DLD1 (cell line): ENCODE data around the gene OTUD3.

Source experiments
- in situ Hi-C: cut with HindIII; loops from 2 replicates; pipeline ENCODE4 v1.10.0; 2017; ENCODE audit warnings: low sequenced_read_pairs

Gene OTUD3

DNA sequence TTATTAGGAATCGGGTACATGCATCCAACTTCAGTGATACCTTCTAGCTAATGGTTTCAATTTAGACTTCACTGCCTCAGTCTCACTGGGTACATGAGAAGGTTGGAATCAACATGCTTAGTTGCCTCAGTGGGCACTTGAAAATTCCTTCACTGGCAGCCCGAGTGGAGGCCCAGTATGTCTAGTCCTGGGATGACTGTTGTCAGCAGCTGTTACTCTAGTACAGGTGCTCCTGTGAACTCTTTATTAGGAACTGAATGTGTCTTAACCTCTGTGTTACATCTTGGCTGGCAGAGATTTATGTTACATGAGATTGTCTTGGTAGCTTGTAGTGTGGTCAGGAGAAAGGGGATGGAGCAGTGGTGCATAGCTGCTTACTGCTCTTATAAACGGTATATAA, 27.8 kb downstream of the OTUD3 start:
- in situ Hi-C loops: no loop called here

DNA sequence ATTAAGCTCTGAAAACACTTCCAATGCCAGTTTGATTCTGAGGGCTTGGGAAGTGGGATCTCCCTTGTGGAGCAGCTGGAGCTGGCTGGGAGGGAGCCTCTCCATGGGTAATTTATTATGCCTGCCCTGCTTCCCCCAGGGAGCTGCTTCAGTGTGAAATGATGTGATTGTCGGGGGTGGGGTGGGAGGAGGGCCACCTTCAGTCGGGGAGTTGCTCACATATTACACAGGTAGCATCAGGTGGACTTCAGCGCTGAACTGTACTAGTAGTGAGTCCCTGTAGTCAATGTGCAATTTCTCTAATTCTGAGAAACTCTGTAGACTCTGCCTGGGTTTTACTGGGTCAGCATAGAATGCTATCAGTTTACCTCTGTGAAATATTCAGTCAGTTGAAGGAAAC, 28.5 kb downstream of the OTUD3 start:
- in situ Hi-C loops: no loop called here

DNA sequence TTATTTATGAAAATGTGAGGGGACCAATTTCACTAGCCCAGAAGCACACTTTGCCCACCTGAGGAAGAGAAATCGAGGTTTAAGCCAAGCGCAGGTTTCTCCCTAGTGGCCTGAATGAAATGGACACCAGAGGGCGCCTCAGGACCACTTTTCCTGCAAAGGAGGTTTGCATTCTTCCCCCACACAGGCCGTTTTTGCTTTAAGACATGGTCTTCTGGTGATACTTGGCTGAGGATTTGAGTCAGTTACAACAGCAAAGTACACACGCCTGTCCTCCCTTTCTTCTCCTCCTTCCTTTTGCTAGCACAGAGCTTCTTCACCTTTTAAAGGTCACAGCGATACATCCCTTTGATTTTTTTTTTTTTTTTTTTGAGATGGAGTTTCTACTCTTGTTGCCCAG, 35.9 kb downstream of the OTUD3 start:
- in situ Hi-C loops: no loop called here

DNA sequence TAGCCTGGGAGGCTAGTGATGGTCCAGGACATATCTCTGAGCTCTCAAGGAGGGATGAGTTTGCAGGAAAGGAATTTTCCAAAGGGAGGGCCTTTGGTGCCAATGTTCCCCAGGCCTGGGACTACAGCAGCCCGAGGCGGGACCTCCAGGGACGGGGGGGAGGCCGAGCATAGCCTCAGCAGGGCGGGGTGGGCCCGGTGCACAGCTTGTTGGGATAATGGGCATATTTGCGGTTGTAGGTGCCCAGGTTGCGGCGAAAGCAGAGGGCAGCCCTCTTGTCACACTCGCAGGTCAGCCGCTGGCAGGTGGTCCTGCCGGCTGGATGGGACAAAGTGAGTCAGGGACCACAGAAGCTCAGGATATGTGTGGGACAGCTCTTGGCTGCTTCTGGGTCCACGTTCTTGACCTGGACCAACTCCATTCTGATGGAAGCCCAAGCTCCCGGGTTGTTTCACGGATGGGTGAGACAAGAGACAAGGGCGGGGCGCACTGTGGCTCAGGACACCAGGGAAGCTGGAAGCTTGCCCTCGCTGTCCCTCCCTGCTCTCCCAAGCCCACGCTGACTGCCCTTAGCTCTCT, 38.0 kb downstream of the OTUD3 start:
- in situ Hi-C loops: no loop called here

DNA sequence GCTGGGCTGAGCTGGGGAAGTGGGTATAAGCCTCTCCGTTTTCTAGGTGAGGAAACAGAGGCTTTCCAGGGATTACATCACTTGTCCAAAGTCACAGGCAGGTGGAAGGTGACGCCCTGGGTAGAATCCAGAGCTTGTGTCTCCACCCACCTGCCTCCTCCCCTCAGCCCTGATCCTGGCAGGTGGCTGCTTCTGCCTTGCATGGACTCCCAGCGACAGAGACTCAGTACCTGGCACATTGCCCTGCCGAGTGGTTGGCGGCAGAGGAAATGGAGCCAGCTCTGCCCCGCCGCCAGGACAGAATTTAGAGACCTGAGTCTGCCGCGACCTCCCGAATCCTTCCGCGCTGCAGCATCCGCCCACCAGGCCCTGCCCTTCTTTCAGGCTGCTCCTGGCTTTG, 39.1 kb downstream of the OTUD3 start:
- in situ Hi-C loops: no loop called here

DNA sequence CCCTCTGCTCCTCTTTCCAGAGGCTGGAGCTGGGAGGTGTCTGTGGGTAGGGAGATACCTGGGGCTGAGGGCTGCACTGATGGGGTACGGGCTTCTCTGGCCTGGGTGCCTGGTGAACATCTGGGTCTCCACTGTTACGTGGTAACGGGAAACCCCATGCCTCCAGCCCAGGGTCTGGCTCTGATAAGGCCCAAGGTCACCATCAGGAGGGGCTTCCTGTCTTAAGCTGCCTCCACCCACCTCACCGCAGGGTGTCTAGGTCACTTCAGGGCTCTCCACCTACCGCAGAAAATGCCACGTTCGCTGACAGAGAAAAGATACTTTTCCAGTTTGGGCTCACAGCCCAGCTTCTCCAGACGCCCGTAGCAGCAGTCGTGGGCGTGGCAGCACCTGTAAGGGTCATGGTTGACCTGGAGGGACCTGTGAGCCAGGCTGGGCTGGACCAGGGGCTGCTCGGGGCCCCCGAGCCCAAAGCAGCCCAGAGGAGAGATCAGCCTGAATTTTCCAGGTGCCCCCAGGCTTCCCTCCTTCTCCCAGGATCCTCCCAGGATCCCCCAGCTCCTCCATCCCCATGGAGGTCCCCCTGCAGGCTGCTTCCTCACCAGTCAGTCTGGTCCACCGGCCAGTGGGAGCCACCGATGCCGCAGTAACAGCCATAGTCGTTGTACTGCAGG, 40.0 kb downstream of the OTUD3 start:
- in situ Hi-C loops: no loop called here

DNA sequence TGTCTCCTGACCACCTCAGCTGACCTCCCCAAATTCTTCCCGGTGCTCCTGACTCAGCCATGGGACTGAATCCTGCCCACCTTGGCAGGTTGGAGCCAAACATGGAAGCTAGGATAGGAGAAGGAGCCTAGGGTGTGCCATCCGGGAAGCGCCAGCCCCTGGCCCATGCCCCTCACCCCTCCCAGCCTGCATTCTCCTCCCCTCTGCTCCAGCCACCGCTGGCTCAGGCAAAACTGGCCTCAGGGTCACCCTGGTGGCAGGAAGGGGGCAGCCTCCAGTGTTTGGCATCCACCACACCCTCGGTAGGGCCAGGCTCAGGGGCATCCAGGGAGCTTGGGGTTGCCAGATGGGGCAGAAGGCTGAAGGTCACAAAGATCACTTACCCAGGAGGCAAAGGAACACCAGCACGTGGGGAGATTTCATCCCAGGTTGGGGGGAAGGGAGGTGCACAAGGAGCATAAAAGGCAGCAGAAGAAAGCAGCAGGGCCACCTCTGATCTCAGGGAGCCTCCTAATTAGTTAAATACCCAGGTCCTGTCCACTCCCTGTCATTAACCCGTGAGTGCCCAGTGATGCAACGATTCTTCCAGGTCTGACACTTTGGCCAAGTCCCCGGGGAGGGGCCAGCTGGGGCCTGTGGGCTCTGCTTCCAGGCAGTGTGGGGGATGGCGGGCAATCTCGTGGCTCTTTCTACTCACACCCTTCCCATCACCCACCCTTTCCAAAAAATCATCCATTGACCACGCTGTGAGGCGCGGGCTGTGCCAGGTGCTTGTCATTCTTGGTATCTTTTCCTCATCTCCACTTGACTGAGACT, 41.1 kb downstream of the OTUD3 start, which contains the start of gene PLA2G2E:
PLA2G2E (minus strand) TSS at position 481 of the 816 bp plus-strand sequence; CDS start at position 423, 58 bp downstream.
- in situ Hi-C loops: no loop called here

DNA sequence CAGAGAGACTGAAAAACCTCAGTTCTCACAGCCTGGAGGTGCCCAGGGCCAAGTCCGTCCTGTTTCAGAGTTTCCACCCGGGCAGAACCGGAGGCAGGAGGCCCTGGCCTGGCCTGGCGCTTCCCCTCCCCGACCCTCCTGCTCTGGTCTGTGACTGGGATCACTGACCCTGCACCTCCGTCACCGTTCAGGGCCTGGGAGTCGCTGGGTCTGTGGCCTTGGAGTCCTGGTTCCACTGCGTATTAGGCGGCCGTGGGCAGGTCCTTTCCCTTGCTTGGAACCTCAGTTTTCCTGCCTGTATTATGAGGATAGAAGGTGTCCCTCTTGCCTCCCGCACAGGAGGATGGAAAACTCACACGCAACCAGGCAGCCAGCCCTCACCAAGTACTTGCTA, 41.8 kb downstream of the OTUD3 start:
- in situ Hi-C loops: no loop called here

DNA sequence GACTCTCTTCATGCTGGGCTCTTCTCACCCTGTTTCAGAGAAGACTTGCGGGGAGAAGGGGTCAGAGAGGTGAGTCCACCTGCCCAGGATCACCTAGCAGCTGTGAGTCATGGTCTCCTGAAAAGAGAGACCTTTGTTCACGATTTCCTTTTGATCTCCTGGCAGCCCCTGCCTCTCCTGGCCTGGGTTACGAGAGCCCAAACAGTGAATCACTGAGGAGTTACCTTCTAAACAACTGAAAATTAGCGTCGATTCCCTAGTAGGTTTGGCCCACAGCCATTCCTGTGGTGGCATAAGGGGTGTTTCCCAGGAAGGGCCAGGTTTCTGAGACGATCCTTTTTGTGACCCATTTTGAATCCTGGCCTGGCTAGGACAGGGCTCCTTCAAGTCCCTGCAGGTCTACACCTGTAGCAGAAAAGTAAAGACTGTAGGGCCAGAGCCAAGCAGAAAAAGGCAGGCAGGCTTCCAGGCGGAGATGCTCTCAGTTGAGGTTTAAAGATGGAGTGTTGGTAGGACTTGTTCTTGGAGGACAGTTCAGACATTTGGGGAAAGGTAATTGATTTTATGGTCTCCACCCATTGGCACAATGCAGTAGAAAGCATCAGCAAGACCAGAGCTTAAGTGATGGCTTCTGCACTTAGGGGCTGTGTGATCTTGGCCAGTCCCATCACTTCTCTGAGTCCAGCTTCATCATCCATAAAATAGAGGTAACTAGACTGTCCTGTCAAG, 43.3 kb downstream of the OTUD3 start:
- in situ Hi-C loops: loop anchor here (25.0 kb wide), 1 partner anchor 237 kb away; no protein-coding TSS in a partner anchor

DNA sequence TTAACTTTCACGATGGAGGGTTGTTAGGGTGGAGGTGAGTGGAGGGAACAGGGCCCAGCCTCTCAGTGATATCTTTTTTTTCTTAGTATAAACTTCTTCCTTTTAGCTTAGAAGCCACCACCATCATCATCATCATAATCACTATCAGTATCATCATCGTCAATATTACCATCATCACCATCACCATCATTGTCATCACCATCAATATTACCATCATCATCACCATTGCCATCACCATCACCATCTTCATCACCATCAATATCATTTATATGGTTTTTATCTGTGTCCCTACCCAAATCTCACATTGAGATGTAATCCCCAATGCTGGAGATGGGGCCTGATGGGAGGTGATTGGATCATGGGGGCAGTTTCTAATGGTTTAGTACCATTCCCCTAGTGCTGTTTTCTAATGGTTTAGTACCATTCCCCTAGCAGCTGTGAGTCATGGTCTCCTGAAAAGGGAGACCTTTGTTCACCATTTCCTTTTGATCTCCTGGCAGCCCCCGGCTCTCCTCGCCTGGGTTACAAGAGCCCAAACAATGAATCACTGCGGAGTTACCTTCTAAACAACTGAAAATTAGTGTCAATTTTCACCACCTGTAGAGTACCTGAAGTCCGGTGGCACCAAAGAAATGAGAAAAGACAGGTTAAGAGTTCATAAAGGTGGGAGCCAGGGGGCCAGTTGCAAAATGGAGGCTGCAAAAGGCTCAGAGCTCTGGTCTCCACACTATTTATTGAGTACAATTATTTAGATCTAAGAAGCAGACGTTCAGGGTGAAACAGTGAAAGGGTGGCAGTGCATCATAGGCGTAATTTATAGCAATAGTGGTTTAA, 44.3 kb downstream of the OTUD3 start:
- in situ Hi-C loops: loop anchor here (25.0 kb wide), 1 partner anchor 236 kb away; no protein-coding TSS in a partner anchor

DNA sequence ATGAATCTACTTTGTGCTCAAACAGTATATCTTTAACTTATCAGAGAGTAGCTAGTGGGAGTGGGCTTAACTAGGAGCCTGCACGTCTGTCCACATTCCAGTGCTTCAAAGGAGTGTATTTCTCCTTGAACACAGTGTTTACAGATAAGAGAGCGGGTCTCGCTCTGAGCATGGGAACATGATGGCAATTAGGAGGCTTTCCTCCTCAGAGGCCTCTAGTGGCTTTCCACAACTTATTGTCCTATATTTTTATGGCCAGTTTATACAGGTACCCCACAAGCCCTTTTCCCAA, 44.9 kb downstream of the OTUD3 start:
- in situ Hi-C loops: loop anchor here (25.0 kb wide), 1 partner anchor 235 kb away; no protein-coding TSS in a partner anchor

DNA sequence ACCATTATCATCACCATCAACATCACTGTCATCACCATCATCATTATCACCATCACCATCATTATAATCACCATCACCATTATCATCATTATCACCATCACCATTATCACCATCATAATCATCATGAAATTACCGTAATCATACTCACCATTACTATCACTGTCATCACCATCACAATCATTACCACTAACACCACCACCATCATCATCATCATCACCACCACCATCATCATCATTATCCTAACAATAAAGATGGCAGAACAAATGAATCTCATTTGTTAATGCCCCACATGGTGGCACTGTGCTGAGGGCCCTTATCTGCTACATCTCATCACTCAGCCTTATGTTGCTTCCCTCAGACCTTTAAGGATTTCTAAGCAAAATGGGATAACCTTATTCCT, 50.7 kb downstream of the OTUD3 start:
- in situ Hi-C loops: loop anchor here (25.0 kb wide), 1 partner anchor 229 kb away; no protein-coding TSS in a partner anchor

DNA sequence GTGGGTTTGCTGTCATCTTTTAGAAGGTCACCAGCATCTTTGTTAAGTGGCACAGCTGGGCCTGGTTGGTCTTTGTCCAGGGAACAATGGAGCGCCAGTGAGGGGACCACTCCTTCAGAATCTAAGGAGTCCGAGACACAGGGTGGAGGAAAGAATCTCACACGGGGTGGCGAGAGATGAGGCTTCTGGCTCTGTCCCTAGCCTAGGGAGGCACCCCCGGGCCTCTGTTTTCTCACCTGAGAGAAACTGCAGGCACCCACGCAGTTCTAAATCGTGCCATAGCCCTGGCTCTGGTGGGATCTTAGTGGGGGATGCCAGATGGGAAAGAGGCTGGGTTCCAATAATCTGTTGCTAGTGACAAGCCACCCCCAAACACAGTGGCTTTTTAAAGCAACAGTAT, 52.1 kb downstream of the OTUD3 start:
- in situ Hi-C loops: loop anchor here (25.0 kb wide), 1 partner anchor 228 kb away; no protein-coding TSS in a partner anchor

DNA sequence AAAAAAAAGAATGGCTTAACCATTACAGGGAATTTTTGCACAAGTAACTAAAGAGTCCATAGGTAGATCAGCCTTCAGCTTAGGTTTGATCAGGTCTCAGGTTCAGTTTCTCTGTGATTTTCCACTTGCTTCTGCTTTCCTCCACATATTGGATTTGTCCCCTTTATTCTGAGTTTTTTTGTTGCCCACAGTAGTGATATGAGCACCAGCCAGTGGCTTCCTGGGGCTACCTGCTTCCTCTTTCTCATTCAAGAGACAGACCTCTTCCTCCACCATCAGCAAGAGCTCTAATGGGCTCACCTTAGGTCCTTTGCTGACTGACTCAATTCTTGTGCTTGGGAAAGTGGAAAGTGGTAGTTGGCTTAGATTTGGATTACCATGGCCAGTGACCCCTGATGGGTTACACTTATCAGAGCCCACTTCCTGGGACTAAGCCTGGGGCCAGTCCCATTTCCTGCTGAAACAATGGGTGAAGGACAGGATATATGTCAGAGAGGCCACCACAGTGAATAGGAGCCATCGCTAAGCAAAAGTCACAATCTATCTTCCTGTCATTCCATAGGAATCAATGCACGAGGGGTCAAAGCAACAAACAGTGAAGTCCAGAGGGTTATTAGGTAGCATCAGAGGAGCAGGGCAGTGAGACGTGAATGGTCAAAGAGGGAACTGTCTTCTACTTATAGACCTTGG, 54.0 kb downstream of the OTUD3 start:
- in situ Hi-C loops: loop anchor here (25.0 kb wide), 1 partner anchor 226 kb away; no protein-coding TSS in a partner anchor

DNA sequence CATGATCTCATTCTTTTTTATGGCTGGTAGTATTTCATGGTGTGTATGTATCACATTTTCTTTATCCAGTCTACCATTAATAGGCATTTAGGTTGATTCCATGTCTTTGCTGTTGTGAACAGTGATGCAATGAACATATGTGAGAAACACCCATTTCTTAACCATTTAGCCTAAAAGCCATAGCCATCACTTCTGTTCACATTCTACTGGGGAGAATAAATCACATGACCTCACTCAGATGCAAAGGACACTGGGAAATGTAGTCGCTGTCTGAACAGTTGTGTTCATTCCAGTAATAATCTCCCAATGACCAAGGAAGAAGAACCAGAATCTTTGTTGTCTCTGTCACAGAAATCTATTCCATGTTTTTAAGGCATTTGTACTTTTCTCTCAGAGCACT, 56.3 kb downstream of the OTUD3 start:
- in situ Hi-C loops: loop anchor here (25.0 kb wide), 1 partner anchor 224 kb away; no protein-coding TSS in a partner anchor

DNA sequence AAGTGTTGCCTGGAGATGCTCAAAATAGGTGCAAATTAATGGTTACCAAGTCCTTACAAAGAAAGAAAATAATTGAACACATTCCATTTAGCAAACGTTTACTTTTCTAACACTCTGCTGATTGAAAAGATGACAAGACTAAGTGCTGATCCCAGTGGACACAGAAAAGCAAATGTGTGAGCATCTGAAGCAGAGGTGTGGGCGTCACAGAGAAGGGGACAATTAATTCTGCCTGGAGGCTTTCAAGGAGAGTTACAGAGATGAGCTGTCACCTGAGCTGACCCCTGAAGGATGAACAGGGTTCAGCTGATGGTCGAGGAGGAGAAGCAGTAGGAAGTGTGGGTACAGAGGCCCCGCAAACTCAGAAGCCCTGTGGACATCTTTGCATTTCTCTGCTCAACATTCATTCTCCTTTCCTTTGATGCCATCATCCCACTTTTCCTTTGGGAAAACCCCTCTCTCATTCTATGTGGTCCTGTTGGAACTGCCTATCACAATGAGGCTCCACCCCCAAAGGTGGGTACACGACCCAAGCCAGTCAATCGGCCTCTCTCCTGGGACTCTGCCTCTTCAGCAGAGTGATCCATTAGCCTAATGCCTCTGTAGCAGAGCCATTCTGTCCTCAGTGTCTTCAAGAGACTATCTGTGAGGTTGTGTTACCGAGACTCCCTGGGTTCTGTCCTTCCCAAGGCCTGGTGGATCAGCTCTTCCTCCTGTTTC, 58.5 kb downstream of the OTUD3 start:
- in situ Hi-C loops: loop anchor here (25.0 kb wide), 1 partner anchor 222 kb away; no protein-coding TSS in a partner anchor

DNA sequence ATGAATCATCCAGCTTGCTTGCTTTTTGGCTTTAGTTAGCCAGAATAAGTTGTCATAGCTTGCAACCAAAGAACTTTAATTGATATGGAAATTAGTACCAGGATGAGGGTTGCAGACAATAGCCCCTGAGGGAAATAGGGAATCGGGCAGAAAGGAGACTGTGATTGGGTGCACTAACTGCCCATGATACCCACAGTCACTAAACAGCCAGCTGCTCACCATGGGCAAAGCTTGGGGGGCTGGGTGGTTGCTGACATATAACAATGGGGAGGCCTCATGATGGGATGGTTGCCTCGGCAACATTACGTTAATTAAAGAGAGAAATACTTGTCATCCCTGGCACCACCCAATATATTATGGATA, 59.0 kb downstream of the OTUD3 start:
- in situ Hi-C loops: loop anchor here (25.0 kb wide), 1 partner anchor 221 kb away; no protein-coding TSS in a partner anchor

DNA sequence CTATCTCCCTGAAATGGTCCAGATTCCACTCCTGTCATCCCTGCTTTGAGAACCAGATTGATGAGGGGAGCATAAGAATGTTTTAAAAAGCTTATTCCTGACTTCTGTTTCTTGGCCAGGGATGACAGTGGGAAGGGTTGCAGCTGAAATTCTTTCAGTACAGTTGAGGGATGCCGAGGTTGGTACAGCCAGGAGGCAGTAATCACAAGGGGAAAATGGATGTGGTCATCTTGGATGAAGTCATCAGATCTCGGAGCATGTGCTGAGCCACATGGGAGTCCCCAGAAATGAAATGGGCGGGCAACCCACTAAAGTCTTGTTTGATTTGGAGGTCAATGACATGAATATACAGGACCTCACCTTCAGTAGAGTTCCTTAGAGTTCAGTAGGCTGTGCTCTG, 59.9 kb downstream of the OTUD3 start:
- in situ Hi-C loops: loop anchor here (25.0 kb wide), 1 partner anchor 220 kb away; no protein-coding TSS in a partner anchor

DNA sequence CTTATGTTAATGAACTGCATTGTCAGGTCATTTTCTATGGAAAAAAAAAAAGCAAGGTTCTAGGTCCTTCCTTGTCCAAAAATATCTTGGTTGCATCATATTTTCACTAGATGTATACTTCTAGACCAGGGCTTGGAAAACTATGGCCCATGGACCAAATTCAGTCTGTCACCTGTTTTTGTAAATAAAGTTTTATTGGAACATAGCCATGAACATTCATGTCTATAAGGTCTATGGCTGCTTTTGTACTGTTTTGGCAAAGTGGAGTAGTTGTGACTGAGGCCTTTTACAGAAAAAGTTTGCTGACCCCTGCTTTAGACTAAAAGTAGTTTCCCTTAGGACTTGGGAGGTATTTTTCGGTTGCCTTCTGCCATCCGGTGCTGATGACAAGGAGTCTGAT, 60.5 kb downstream of the OTUD3 start:
- in situ Hi-C loops: loop anchor here (25.0 kb wide), 1 partner anchor 220 kb away; no protein-coding TSS in a partner anchor
